GM21737 (cell line): ENCODE results near the gene FAN1.

Experiments used
- ATAC-seq: cut with Tn5 transposase; IDR thresholded peaks from one replicate; pipeline ENCODE4 v1.9.1; 2021; ENCODE audit warnings: mild to moderate bottlenecking, moderate library complexity; ENCODE audit not compliant: unreplicated experiment

Gene FAN1

DNA sequence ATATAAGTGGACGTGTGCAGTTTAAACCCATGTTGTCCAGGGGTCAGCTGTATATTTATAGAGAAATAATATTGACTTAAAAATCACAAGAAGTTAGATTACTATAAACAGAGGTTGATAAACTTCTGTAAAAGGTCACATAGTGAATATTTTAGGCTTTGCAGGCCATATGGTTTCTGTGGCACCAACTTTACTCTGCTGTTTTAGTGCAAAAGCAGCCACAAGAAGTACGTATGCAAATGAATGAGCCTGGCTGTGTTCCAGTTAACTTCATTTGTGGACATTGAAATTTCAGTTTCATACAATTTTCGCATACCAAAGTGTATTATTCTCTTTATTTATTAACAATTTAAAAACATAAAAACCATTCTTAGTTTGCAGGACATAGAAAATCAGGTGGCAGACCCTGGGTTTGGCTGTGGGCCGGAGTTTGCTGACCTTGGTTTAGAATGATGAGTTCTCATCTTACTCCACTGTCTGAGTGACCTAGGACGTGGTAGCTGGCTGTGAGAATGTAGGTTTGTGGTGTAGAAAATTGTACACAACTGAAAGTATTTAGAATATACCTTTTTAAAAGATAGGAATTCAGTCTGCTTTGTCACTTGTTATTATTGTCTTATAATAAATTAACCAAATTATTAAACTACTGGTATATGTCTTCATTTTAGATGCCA is 16.3 kb downstream of the FAN1 start:
- ATAC-seq = no peak

- no peak for ATAC-seq
Measured at GRCh38 chr15:30921106-30921505, 17.4 kb downstream of the FAN1 start.

DNA sequence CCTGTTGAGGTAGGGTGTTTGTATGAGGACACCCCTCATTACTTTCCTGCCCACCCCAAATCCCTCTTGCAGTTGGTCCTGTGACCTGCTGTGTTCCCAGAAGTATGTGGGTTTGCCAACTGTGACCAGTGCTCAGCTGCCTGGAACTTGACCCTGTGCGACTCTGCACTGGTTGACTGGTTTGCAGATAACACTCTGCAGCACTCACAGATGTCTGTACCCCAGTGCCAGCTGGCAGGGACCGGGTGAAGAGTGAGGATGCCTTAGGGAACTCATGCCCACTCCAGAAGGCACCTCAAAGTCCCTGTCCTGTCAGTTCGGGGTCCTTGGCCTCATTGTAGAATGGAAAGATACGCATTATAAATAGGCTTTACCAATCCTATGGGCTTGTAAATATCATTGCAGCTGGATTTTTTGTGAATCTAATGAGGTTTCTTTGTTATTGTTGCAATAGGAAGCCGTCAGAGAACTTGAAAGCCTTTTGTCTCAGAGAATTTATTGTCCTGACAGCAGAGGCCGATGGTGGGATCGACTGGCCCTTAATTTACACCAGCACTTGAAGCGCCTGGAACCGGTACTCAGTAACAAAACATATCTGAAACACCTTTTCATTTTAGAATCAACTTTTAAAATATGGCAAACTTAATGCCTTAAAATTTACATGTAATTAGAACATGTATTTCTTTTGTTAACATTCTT is 18.2 kb downstream of the FAN1 start:
- ATAC-seq = no peak

GRCh38 chr15:30922480-30923311 is 19.0 kb downstream of the FAN1 start:
- ATAC-seq = no peak

GRCh38 chr15:30923429-30923828 is 19.7 kb downstream of the FAN1 start:
- no peak for ATAC-seq

DNA sequence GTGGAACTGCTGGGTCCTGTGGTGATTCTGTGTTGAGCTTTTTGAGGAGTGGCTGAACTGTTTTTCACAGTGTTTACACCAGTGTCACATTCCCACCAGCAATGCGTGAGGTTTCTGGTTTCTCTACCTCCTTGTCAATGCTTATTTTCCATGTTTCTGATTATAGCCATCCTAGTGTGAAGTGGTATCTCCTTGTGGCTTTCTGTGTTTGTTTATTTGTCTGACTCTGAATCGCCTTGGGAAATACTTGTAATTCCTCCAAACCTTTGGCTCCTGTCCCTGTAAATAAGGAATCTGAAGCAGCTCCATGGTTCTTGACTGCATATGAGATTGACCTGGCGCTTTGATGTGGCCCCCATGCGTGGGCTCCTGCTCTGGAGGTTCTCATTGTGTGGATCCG is 20.6 kb downstream of the FAN1 start:
- ATAC-seq = no peak

GRCh38 chr15:30925686-30926085 is 22.0 kb downstream of the FAN1 start:
- no peak for ATAC-seq

- ATAC-seq = no peak
Measured at GRCh38 chr15:30926161-30926560, 22.4 kb downstream of the FAN1 start.

DNA sequence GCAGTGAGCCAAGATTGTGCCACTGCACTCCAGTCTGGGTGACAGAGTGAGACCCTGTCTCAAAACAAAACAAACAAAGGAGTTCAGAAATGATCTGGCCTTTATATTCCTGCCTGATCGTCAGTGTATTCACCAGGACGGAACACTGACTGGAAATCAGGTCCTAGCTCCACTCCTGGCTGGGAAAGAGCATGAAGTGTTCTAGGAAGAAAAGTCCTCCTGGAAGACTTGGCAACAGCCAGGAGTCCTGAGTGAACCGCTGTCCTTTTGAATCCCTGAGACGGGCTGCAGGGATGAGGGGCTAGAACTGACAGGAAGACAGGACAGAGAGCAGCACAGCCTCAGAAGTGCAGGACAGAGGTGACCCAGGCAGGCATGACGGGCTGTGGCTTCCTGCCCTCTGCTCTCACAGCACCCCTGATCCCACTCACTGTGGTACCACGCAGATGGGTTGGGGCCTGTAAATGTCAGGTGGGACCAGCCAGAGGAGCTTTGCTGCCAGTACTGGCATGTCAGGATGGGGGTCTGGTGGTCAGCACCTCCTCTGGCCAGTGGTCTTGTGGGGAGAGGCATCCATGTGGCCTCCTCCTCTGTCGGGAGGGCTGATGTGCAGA is 23.5 kb downstream of the FAN1 start:
- no peak for ATAC-seq

DNA sequence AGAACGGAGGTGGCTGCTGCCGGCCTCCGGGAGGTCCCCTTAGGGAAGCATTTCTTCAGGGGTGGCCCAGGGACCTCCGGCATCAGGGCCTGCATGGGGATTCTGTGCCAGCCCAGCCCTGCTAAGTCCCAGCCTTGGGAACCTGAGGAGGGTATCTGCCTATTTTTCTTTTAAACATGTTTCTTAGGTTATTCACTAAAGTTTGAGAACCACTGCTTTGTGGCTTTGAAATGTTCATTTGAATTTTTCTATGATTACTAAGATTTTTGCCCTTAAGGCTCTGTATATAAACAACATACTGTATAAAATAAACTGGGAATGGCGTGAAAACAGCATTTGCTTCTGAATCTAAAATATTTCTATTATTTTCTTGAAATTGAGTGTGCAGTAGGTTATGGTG is 24.4 kb downstream of the FAN1 start:
- no peak for ATAC-seq

GRCh38 chr15:30929064-30929669 is 25.5 kb downstream of the FAN1 start:
- ATAC-seq = no peak

GRCh38 chr15:30929982-30930381 is 26.3 kb downstream of the FAN1 start:
- ATAC-seq = no peak

GRCh38 chr15:30930422-30930821 is 26.7 kb downstream of the FAN1 start:
- ATAC-seq = no peak

DNA sequence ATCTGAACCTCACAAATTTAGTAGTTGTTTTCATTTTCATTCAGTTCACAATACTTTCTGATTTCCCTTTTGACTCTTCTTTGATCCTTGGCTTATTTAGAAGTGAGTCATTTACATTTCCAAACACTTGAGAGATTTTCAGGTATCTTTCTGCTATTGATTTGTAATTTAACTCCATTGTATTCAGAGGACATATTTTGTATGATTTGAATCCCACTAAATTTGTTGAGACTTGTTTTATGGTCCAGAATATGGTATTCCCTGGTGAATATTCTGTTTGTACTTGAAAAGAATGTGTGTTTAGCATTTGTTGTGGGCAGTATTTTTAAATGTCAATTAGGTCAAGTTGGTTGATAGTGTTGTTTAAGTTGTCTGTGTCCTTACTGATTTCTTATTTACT is 29.6 kb downstream of the FAN1 start:
- ATAC-seq = no peak

DNA sequence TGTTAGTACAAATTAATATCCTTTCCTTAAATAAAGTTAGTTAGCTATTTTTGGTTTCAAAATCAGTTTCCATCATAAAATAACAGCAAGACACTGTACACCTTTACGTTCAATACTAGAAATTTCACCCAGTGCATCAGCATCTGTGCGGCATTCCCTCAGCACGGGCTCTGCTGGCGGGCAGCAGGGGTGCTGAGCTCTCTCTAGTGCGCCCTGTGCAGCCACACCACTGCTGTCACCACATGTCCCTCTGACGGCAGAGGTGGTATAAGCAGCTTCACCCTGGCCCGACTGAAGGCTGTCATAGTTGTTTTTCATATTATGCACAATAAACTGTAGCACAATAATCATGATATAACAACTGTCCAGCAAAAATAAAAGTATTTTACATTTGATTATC is 35.4 kb downstream of the FAN1 start:
- ATAC-seq = no peak

DNA sequence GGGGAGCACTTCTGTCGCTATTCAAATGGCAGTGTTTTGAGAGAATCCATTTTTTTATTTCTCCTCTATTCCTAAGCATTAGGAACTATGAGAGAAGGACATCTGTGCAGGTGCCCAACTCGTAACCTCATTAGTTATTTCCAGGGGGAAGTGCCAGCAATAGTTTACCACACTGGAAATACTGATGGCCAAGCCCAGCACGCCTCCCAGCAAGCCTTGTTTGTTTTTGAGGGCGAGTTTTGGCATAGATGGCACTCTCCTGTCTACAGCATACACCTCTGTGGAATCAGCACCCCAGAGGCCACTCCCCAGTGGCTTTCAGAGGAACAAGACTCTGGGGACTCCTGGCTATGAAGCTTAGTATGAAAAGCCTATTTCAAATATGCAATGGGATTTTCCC is 36.6 kb downstream of the FAN1 start:
- ATAC-seq = no peak

GRCh38 chr15:30941520-30941919 is 37.8 kb downstream of the FAN1 start:
- no peak for ATAC-seq

- no peak for ATAC-seq
Measured at GRCh38 chr15:30943654-30944335, 40.1 kb downstream of the FAN1 start.

DNA sequence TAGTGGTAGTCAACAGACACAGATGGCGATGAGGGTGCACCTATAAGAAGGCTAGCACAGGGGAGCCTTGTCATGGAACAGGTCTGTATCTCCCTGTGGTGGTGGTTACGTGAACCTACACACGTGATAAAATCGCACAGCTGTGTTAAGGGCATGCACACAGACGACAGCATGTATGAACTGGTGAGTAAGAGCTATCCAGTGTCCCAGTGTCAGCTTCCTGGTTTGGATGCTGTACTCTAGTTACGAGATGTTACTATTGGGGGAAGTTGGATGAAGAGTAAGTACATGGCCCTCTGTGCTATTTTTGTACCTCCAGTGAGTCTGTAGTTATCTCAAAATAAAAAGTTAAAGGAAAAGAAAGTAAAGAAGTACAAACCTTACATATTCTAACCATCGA is 49.5 kb downstream of the FAN1 start:
- ATAC-seq = no peak

DNA sequence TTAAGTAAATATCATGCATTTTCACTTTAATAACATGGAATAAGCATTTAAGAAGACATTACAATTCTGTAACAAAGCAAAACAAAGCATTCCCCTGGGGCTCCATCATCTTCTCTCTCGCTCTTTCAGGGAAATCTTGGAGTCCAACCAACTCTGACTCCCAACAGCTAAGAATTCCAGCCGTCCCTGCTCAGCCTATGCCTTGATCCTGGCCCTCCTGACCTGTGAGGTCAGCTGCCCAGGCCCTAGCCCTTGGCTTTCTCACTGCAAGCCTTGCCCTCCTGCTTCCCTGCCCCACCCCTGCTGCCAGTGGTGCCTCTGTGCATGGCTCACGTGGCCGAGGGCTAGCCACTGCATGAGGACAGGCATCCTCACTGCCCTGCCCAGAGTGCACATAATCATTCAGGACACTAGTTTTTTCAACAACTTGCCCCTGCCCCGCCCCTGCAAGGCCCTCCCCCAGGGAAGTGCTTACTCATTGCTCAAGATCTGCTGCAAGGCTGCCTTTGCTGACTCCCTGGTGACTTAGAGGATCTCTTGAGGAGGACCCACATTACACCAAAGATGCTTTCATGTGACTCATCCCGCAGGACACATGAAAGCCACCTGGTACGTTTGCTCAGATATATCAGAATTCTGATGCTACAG is 50.1 kb downstream of the FAN1 start:
- ATAC-seq = no peak
